Esophagus mucosa (tissue), 1 donor: ENCODE data around the gene AFAP1. TPM values are rescaled to one million over a fixed set of nuclear protein-coding genes. Genes with fewer than 3 reads are reported as not detected.
"Not testable (repeated sequence)": the region's sequence is repeated elsewhere in the genome, so short reads cannot be mapped to it uniquely, and the experiment has no call there.

Experiments used
- ATAC-seq: fragments of 200-7000 bp; cut with Tn5 transposase; one replicate; pipeline ENCODE4 v1.9.1; 2020
- total RNA-seq: library from RNA; stranded (reverse); gene quantifications from one replicate; pipeline ENCODE4 v1.2.4, GENCODE V29; 2023
- donor health status: DM: yes; HTN: yes; CAD: no.

Gene AFAP1
- total RNA-seq, 1 donor from 2014 or later: 5.5 TPM

GRCh38 chr4:7945709-7946380 is 6.2 kb upstream of the AFAP1 start:
- no peak for ATAC-seq

GRCh38 chr4:7944599-7945220 is 5.0 kb upstream of the AFAP1 start:
- no peak for ATAC-seq

GRCh38 chr4:7943688-7944087 is 4.0 kb upstream of the AFAP1 start:
- ATAC-seq: not testable (repeated sequence)

- no peak for ATAC-seq
Measured at GRCh38 chr4:7943211-7943610, 3.5 kb upstream of the AFAP1 start.

- ATAC-seq: no peak
Measured at GRCh38 chr4:7941965-7942496, 2.4 kb upstream of the AFAP1 start.

GRCh38 chr4:7941111-7941964 is 1.7 kb upstream of the AFAP1 start:
- no peak for ATAC-seq

GRCh38 chr4:7938609-7939376 is 868 bp downstream of the AFAP1 start:
- ATAC-seq: peak; percentile 32

- ATAC-seq: no peak
Measured at GRCh38 chr4:7938266-7938608, 1.4 kb downstream of the AFAP1 start.

- ATAC-seq: no peak
Measured at GRCh38 chr4:7937006-7937405, 2.7 kb downstream of the AFAP1 start.

- no peak for ATAC-seq
Measured at GRCh38 chr4:7933651-7934510, 5.8 kb downstream of the AFAP1 start.

- no peak for ATAC-seq
Measured at GRCh38 chr4:7932287-7932686, 7.4 kb downstream of the AFAP1 start.

- peak; percentile 99 for ATAC-seq
Measured at GRCh38 chr4:7929118-7929951, 10.3 kb downstream of the AFAP1 start.

- no peak for ATAC-seq
Measured at GRCh38 chr4:7928711-7929110, 10.9 kb downstream of the AFAP1 start.

- ATAC-seq: no peak
Measured at GRCh38 chr4:7926822-7927221, 12.8 kb downstream of the AFAP1 start.

GRCh38 chr4:7924570-7924969 is 15.1 kb downstream of the AFAP1 start:
- no peak for ATAC-seq

GRCh38 chr4:7924163-7924562 is 15.5 kb downstream of the AFAP1 start:
- ATAC-seq: no peak

- no peak for ATAC-seq
Measured at GRCh38 chr4:7922466-7922865, 17.2 kb downstream of the AFAP1 start.

GRCh38 chr4:7918981-7919380 is 20.7 kb downstream of the AFAP1 start:
- ATAC-seq: no peak

GRCh38 chr4:7918187-7918586 is 21.5 kb downstream of the AFAP1 start:
- ATAC-seq: not testable (repeated sequence)

- ATAC-seq: no peak
Measured at GRCh38 chr4:7917669-7918068, 22.0 kb downstream of the AFAP1 start.

GRCh38 chr4:7915875-7916242 is 23.8 kb downstream of the AFAP1 start:
- ATAC-seq: no peak
